A549 (cell line): ENCODE measurements around the gene DDR2. TPM values are rescaled to one million over a fixed set of nuclear protein-coding genes. Genes with fewer than 3 reads are reported as not detected.
A peak's percentile ranks its signal among the peaks of the same experiment; 100 is the strongest.
"Not testable (repeated sequence)": the region's sequence is repeated elsewhere in the genome, so short reads cannot be mapped to it uniquely, and the experiment has no call there.

ENCODE experiments used
- ATAC-seq, 2 experiments: fragments of 200-7000 bp in 1 of 2; fragments of >200 bp in 1 of 2; cut with Nextera tagmentation in 1 of 2; cut with Tn5 transposase in 1 of 2; 3 replicates each; pipeline versions ENCODE4 v1.8.0 to v1.9.1; 2018 to 2020; ENCODE audit warnings: mild to moderate bottlenecking in 1 of 2, moderate library complexity in 1 of 2
- CTCF ChIA-PET: fragments of 300-600 bp; sonication (Branson Sonifier 250); formaldehyde crosslinking; extraction: SDS; loops from one replicate; lab custom pipeline; 2021; ENCODE audit warnings: antibody characterized with exemption, inconsistent platforms; lab: Yijun Ruan, JAX
- POLR2A ChIA-PET: fragments of 350-600 bp; formaldehyde crosslinking; extraction: SDS; loops from one replicate; lab custom pipeline; 2021; ENCODE audit warnings: antibody characterized with exemption, inconsistent platforms; lab: Yijun Ruan, JAX
- DNase-seq, 2 experiments: peaks; one replicate each; pipeline versions ENCODE4 v3.0.0 to v3.0.0-alpha.2; 2011 to 2016; ENCODE audit warnings: low read depth in 1 of 2, low spot score in 1 of 2
- FAIRE-seq: peaks from 2 replicates; lab custom pipeline; 2011; peaks lifted over from hg19 to GRCh38; lab: Jason Lieb, UNC
- H3K27ac ChIP-seq, 2 experiments: fragments of >200 bp; sonication (Bioruptor Twin); formaldehyde crosslinking; 3 replicates each; pipeline ENCODE4 v1.5.1; 2016 to 2017
- H3K4me1 ChIP-seq: fragments of >200 bp; sonication (Bioruptor Twin); formaldehyde crosslinking; 3 replicates; pipeline ENCODE4 v1.6.1; 2016
- H3K4me2 ChIP-seq: fragments of >200 bp; sonication (Bioruptor Twin); formaldehyde crosslinking; 3 replicates; pipeline ENCODE4 v1.6.1; 2016
- H3K4me3 ChIP-seq: fragments of >200 bp; sonication (Bioruptor Twin); formaldehyde crosslinking; 3 replicates; pipeline ENCODE4 v1.5.1; 2016
- H3K9me3 ChIP-seq: fragments of >200 bp; sonication (Bioruptor Twin); formaldehyde crosslinking; 3 replicates; pipeline ENCODE4 v1.6.1; 2016
- CBX8 ChIP-seq: fragments of 200-600 bp; sonication (generic); IDR thresholded peaks from 2 replicates; pipeline ENCODE4 v1.6.1; 2016
- E2F6 ChIP-seq: IDR thresholded peaks from 2 replicates; pipeline ENCODE4 v1.6.1; 2012; ENCODE audit warnings: low read depth, borderline replicate concordance
- EHF ChIP-seq: fragments of 250-450 bp; sonication (Bioruptor Pico); IDR thresholded peaks from 2 replicates; pipeline ENCODE4 v1.5.0; 2020; ENCODE audit warnings: mild to moderate bottlenecking
- EHMT2 ChIP-seq: fragments of 200-600 bp; sonication (generic); IDR thresholded peaks from 2 replicates; pipeline ENCODE4 v1.6.1; 2016; ENCODE audit warnings: antibody characterized with exemption, low read depth, mild to moderate bottlenecking, moderate library complexity
- ELK1 ChIP-seq: fragments of 150-350 bp; IDR thresholded peaks from 2 replicates; pipeline ENCODE4 v1.6.1; 2014; ENCODE audit warnings: low read depth, mild to moderate bottlenecking, low read length
- EP300 ChIP-seq, 2 experiments: fragments of >200 bp; sonication (Bioruptor Twin); formaldehyde crosslinking; IDR thresholded peaks; 2 replicates in 1 of 2; 3 replicates in 1 of 2; pipeline ENCODE4 v1.6.1; 2016 to 2017
- ESRRA ChIP-seq: fragments of 150-350 bp; IDR thresholded peaks from 2 replicates; pipeline ENCODE4 v1.6.1; 2014; ENCODE audit warnings: mild to moderate bottlenecking, low read length, borderline replicate concordance
- FOSB ChIP-seq: fragments of 250-450 bp; sonication (Bioruptor Pico); IDR thresholded peaks from 2 replicates; pipeline ENCODE4 v1.5.0; 2020; ENCODE audit warnings: mild to moderate bottlenecking, moderate library complexity
- FOXS1 ChIP-seq: fragments of 250-450 bp; sonication (Bioruptor Pico); IDR thresholded peaks from 2 replicates; pipeline ENCODE4 v1.5.0; 2020; ENCODE audit warnings: mild to moderate bottlenecking, moderate library complexity
- KDM1A ChIP-seq: fragments of 200-600 bp; sonication (generic); IDR thresholded peaks from 2 replicates; pipeline ENCODE4 v1.6.1; 2016; ENCODE audit warnings: low read depth, mild to moderate bottlenecking
- MAFK ChIP-seq: fragments of 450-650 bp; IDR thresholded peaks from 2 replicates; pipeline ENCODE4 v1.6.1; 2014; ENCODE audit not compliant: partially characterized antibody
- MAX ChIP-seq: IDR thresholded peaks from 2 replicates; pipeline ENCODE4 v1.6.1; 2012
- MAZ ChIP-seq: fragments of 150-350 bp; IDR thresholded peaks from 2 replicates; pipeline ENCODE4 v1.6.1; 2014; ENCODE audit warnings: antibody characterized with exemption, low read depth, low read length, borderline replicate concordance
- MYC ChIP-seq: IDR thresholded peaks from 2 replicates; pipeline ENCODE4 v1.6.1; 2012; ENCODE audit warnings: mild to moderate bottlenecking, inconsistent platforms, low read length, improper control_type of control experiment, borderline replicate concordance
- PHF8 ChIP-seq: fragments of 200-600 bp; sonication (generic); IDR thresholded peaks from 2 replicates; pipeline ENCODE4 v1.6.1; 2016; ENCODE audit warnings: low read depth, mild to moderate bottlenecking, antibody characterized with exemption, moderate library complexity, borderline replicate concordance
- POLR2AphosphoS2 ChIP-seq: conservative IDR thresholded peaks from 2 replicates; pipeline ENCODE4 v1.6.1; 2012; ENCODE audit warnings: low read length, improper control_type of control experiment, inconsistent platforms
- RARB ChIP-seq: fragments of 250-450 bp; sonication (Bioruptor Pico); IDR thresholded peaks from 2 replicates; pipeline ENCODE4 v1.8.0; 2021; ENCODE audit warnings: mild to moderate bottlenecking, moderate library complexity
- RFX5 ChIP-seq: fragments of 450-650 bp; IDR thresholded peaks from 2 replicates; pipeline ENCODE4 v1.7.1; 2014; ENCODE audit warnings: antibody characterized with exemption, mild to moderate bottlenecking, moderate library complexity
- TFCP2L1 ChIP-seq: fragments of 250-450 bp; sonication (Bioruptor Pico); IDR thresholded peaks from 2 replicates; pipeline ENCODE4 v1.5.0; 2021; ENCODE audit warnings: mild to moderate bottlenecking
- USF2 ChIP-seq: fragments of 450-650 bp; IDR thresholded peaks from 2 replicates; pipeline ENCODE4 v1.6.1; 2014; ENCODE audit warnings: antibody characterized with exemption
- WGBS: methylation state at CpG from one replicate; pipeline ENCODE4 v1.1.6; 2017; ENCODE audit errors: missing lambda C conversion rate; 5-methylcytosine and 5-hydroxymethylcytosine counted together
- polyA plus RNA-seq, 4 experiments: library from polyadenylated mRNA; depleted of rRNA in 3 of 4; stranded (reverse); fragments of >200 nt; fragmentation: RNase III in 1 of 4; extraction: RNeasy Plus Mini Kit Qiagen cat#74134 plus additional on column Dnase treatment in 1 of 4; gene quantifications; 2 replicates in 3 of 4; 3 replicates in 1 of 4; pipeline ENCODE4 v1.2.3, GENCODE V29; 2011 to 2017

DDR2 gene
- polyA plus RNA-seq, 2 of the 4 experiments (the other 2 are of a cell fraction): 0.14 to 0.49 TPM

- ATAC-seq: no peak
- H3K4me1 ChIP-seq: no peaks in the 10 kb centered on the region
- H3K4me3 ChIP-seq: no peak overlapping the region
- DNase-seq: no peak
- no peak overlapping the region for H3K27ac ChIP-seq
- H3K9me3 ChIP-seq: no peaks in the 10 kb centered on the region
- H3K4me2 ChIP-seq: no peak overlapping the region
- no peak for FAIRE-seq
- POLR2A ChIA-PET: no interaction called here
- TF ChIP-seq EP300 (IDR thresholded peaks at IDR 0.05) (no peak), EHMT2 (no peak), PHF8 (no peak), FOSB (CRISPR knock-in tag) (no peak), RFX5 (no peak), RARB (no peak), MAFK (no peak), E2F6 (no peak), POLR2AphosphoS2 (no peak), TFCP2L1 (CRISPR knock-in tag) (no peak), MYC (no peak), CBX8 (no peak), MAZ (no peak), ELK1 (no peak), FOXS1 (CRISPR knock-in tag) (no peak), MAX (no peak), EHF (no peak)
- 64% methylated on average over 3 of the region's 3 CpGs for WGBS
- CTCF ChIA-PET: no interaction called here
These were observed 94.3 kb downstream of the DDR2 start for GRCh38 chr1:162726555-162726954.

GRCh38 chr1:162727493-162727892 lies 95.2 kb downstream of the DDR2 start:
- POLR2A ChIA-PET, DNase-seq, H3K4me2 ChIP-seq, H3K4me3 ChIP-seq, H3K4me1 ChIP-seq, CTCF ChIA-PET, ATAC-seq, FAIRE-seq, H3K9me3 ChIP-seq, H3K27ac ChIP-seq: not testable (repeated sequence)
- WGBS: 88% methylated on average over 1 of the region's 1 CpG

- Histone ChIP-seq H3K9me3 (no peaks in the 10 kb centered on the region), H3K4me1 (no peaks in the 10 kb centered on the region), H3K4me2 (no peak overlapping the region), H3K27ac (no peak overlapping the region), H3K4me3 (no peak overlapping the region)
- 67% methylated on average over 2 of the region's 2 CpGs for WGBS
- no peak for DNase-seq
- ChIA-PET CTCF (no interaction called here), POLR2A (no interaction called here)
- FAIRE-seq: no peak
- no peak for TF ChIP-seq ESRRA
- TF ChIP-seq USF2: peak; percentile 46
- no peak for TF ChIP-seq EP300 (IDR thresholded peaks at IDR 0.05)
- no peak for TF ChIP-seq KDM1A
- no peak for TF ChIP-seq CBX8
- no peak for ATAC-seq
These were observed 96.3 kb downstream of the DDR2 start for GRCh38 chr1:162728573-162728972.

GRCh38 chr1:162729195-162729774 lies 97.0 kb downstream of the DDR2 start:
- ATAC-seq, H3K27ac ChIP-seq, CTCF ChIA-PET, H3K9me3 ChIP-seq, POLR2A ChIA-PET, DNase-seq, H3K4me3 ChIP-seq, H3K4me2 ChIP-seq, H3K4me1 ChIP-seq: not testable (repeated sequence)
- peak; percentile 18 for FAIRE-seq
- 80% methylated on average over 1 of the region's 1 CpG for WGBS
